DOHH2 (cell line): Measurements from ENCODE around the gene SH3BGRL2.

ENCODE experiments used
- EZH2phosphoT487 ChIP-seq: fragments of 200-600 bp; sonication (generic); IDR thresholded peaks from 2 replicates; pipeline ENCODE4 v1.6.1; 2017; ENCODE audit warnings: borderline replicate concordance, mild to moderate bottlenecking, antibody characterized with exemption, low read length, moderate library complexity, mixed read lengths
- TF ChIP-seq, protein P1 (sequence below): fragments of 200-600 bp; sonication (generic); IDR thresholded peaks from one replicate; pipeline ENCODE4 v1.5.1; 2014; ENCODE audit warnings: antibody characterized with exemption, mild to moderate bottlenecking, low read depth, low read length; ENCODE audit not compliant: poor library complexity, severe bottlenecking

DNA sequence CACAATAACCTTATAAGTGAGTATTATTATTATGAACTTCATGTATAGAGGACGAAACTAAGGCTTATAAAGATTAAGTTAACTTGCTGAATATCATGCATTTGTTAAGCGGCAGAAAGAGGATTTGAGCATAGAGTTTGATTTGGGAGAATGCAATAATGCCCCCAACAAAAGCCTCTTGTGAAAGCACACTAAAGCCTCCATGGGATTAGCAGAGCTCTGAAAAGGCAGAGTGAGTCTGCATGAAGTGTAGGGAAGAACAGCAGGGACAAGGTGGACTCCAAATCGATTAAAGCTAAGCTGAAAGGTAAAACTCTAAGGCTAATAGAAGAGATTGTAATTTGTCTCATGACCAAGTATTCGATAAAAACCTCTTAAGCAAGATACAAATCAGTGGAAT lies 100.3 kb downstream of the SH3BGRL2 start:
- TF ChIP-seq, protein P1, sequence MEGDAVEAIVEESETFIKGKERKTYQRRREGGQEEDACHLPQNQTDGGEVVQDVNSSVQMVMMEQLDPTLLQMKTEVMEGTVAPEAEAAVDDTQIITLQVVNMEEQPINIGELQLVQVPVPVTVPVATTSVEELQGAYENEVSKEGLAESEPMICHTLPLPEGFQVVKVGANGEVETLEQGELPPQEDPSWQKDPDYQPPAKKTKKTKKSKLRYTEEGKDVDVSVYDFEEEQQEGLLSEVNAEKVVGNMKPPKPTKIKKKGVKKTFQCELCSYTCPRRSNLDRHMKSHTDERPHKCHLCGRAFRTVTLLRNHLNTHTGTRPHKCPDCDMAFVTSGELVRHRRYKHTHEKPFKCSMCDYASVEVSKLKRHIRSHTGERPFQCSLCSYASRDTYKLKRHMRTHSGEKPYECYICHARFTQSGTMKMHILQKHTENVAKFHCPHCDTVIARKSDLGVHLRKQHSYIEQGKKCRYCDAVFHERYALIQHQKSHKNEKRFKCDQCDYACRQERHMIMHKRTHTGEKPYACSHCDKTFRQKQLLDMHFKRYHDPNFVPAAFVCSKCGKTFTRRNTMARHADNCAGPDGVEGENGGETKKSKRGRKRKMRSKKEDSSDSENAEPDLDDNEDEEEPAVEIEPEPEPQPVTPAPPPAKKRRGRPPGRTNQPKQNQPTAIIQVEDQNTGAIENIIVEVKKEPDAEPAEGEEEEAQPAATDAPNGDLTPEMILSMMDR, result no peak
- TF ChIP-seq EZH2phosphoT487, result no peak
